Heart left ventricle (tissue), 13 donors: ENCODE results near the gene HAUS7.

ENCODE experiments used
- CTCF ChIP-seq, 12 donors: fragments of 200-600 bp; sonication (generic) in 4 of 12; IDR thresholded peaks; one replicate each; pipeline versions ENCODE4 v1.5.0 to v1.8.0; 2018 to 2022; ENCODE audit warnings: antibody characterized with exemption in 12 of 12, mild to moderate bottlenecking in 5 of 12
- POLR2A ChIP-seq, 2 donors: fragments of 450-650 bp; IDR thresholded peaks; one replicate each; pipeline ENCODE4 v1.6.1; 2017; ENCODE audit warnings: antibody characterized with exemption in 2 of 2, mild to moderate bottlenecking in 2 of 2, moderate library complexity in 2 of 2
- donor health status: ischemic (EF 13 %, LVEDD 7.1; RV severe dilation, severe dysfunction).
- donor health status: DM: no; HTN: yes; CAD: no.
- donor health status: DM: no; HTN: no; CAD: no.
- donor health status: ischemic (EF 25% LVEDD 6.9; RV normal size, moderate dysfunction).
- donor health status: ischemic (EF 25% LVEDD 5.7; RV mildly dilated, moderate dysfunction).
- donor health status: ischemic (EF 35%, LVEDD 5.7; RV mildly dilated, moderate dysfunction).
- donor health status: nonischemic (EF 11% LVEDD 7.7; RV severe dilation, severe dysfunction).
- donor health status: DM: yes; HTN: yes; CAD: no.
- donor health status: PGD.
- donor health status: ischemic (EF 29% LVEDD 5.4; RV normal size, mild dysfunction).
- donor health status: nonischemic (EF 23%, LVEDD 6.1; RV moderate dilation, normal function).

- TF ChIP-seq CTCF (IDR thresholded peaks at IDR 0.05) (no peak), POLR2A (IDR thresholded peaks at IDR 0.05) (no peak)
Measured at GRCh38 chrX:153478746-153479145, 8.4 kb upstream of the HAUS7 start.
